Panc1 (cell line): ENCODE results near the gene LRCH1.

Experiments used
- POLR2AphosphoS5 ChIP-seq: IDR thresholded peaks from 2 replicates; pipeline ENCODE4 v1.6.1; 2012; ENCODE audit warnings: mild to moderate bottlenecking, low read depth, low read length, moderate library complexity
- SIN3A ChIP-seq: IDR thresholded peaks from 2 replicates; pipeline ENCODE4 v1.6.1; 2012; ENCODE audit warnings: low read depth, mild to moderate bottlenecking, low read length, moderate library complexity, borderline replicate concordance; ENCODE audit not compliant: insufficient read depth
- TCF7L2 ChIP-seq: IDR thresholded peaks from 2 replicates; pipeline ENCODE4 v1.6.1; 2011; ENCODE audit warnings: mild to moderate bottlenecking, low read depth, low read length, inconsistent platforms
- TF ChIP-seq, protein P1 (sequence below): fragments of 450-650 bp; IDR thresholded peaks from 2 replicates; pipeline ENCODE4 v1.5.1; 2017; ENCODE audit warnings: mild to moderate bottlenecking
- TF ChIP-seq, protein P2 (sequence below), 2 experiments: IDR thresholded peaks; 2 replicates each; pipeline ENCODE4 v1.6.1; 2011 to 2012; ENCODE audit warnings: low read depth in 2 of 2, control low read depth in 1 of 2, low read length in 1 of 2, mild to moderate bottlenecking in 1 of 2, moderate library complexity in 1 of 2; ENCODE audit not compliant: insufficient read depth in 1 of 2

DNA sequence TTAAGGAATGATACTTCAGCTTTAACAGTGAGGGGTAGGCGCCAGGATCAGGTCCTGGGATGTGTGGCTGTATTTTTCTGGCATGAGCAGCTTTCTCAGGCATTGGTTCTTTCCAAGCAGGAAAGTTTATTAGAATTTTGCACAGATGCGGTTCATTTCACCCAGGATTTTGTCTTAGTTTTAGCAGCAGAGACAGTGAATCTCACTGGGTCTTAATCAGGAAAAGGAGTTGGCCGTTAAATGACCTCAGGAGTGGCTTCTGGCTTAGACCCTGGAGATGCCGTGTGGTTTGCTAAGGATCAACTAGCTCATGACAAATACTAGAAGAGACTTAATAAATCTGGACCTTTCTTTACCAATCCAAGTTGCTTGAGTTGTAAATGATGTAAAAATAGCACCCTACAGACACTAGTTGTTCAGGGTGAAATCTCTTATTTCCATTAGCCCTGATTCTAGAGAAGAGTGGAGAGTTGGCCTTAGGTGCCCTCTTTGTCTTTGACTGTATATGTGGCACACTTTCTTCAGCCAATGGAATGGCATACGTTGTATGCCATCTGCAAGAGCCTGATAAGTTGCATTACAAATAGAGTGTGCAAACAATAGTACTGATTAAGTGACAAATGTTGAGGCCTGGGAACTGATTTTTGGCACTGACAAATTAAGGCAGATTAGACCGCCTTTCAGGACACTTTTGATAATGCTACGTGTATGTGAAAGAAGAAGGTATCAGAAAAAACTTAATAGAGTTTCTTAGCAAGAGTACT is 34.0 kb downstream of the LRCH1 start:
- TF ChIP-seq POLR2AphosphoS5 (no peak), TCF7L2 (no peak), SIN3A (no peak)
- TF ChIP-seq, protein P1, sequence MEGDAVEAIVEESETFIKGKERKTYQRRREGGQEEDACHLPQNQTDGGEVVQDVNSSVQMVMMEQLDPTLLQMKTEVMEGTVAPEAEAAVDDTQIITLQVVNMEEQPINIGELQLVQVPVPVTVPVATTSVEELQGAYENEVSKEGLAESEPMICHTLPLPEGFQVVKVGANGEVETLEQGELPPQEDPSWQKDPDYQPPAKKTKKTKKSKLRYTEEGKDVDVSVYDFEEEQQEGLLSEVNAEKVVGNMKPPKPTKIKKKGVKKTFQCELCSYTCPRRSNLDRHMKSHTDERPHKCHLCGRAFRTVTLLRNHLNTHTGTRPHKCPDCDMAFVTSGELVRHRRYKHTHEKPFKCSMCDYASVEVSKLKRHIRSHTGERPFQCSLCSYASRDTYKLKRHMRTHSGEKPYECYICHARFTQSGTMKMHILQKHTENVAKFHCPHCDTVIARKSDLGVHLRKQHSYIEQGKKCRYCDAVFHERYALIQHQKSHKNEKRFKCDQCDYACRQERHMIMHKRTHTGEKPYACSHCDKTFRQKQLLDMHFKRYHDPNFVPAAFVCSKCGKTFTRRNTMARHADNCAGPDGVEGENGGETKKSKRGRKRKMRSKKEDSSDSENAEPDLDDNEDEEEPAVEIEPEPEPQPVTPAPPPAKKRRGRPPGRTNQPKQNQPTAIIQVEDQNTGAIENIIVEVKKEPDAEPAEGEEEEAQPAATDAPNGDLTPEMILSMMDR = no peak
- TF ChIP-seq, protein P2, sequence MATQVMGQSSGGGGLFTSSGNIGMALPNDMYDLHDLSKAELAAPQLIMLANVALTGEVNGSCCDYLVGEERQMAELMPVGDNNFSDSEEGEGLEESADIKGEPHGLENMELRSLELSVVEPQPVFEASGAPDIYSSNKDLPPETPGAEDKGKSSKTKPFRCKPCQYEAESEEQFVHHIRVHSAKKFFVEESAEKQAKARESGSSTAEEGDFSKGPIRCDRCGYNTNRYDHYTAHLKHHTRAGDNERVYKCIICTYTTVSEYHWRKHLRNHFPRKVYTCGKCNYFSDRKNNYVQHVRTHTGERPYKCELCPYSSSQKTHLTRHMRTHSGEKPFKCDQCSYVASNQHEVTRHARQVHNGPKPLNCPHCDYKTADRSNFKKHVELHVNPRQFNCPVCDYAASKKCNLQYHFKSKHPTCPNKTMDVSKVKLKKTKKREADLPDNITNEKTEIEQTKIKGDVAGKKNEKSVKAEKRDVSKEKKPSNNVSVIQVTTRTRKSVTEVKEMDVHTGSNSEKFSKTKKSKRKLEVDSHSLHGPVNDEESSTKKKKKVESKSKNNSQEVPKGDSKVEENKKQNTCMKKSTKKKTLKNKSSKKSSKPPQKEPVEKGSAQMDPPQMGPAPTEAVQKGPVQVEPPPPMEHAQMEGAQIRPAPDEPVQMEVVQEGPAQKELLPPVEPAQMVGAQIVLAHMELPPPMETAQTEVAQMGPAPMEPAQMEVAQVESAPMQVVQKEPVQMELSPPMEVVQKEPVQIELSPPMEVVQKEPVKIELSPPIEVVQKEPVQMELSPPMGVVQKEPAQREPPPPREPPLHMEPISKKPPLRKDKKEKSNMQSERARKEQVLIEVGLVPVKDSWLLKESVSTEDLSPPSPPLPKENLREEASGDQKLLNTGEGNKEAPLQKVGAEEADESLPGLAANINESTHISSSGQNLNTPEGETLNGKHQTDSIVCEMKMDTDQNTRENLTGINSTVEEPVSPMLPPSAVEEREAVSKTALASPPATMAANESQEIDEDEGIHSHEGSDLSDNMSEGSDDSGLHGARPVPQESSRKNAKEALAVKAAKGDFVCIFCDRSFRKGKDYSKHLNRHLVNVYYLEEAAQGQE (IDR thresholded peaks at IDR 0.05; ENCODE audit: insufficient read depth in 1 of 2, low read depth in 2 of 2, low read length in 1 of 2) = no peak
